CD4-positive, alpha-beta T cell treated with Interleukin-4 for 4 hours (primary cell): ENCODE measurements around the gene ASPHD1.
"Not testable (repeated sequence)": the region's sequence is repeated elsewhere in the genome, so short reads cannot be mapped to it uniquely, and the experiment has no call there.

Experiments
- DNase-seq: peaks from one replicate; pipeline ENCODE4 v3.0.0-alpha.2; 2020

The ASPHD1 gene

DNA sequence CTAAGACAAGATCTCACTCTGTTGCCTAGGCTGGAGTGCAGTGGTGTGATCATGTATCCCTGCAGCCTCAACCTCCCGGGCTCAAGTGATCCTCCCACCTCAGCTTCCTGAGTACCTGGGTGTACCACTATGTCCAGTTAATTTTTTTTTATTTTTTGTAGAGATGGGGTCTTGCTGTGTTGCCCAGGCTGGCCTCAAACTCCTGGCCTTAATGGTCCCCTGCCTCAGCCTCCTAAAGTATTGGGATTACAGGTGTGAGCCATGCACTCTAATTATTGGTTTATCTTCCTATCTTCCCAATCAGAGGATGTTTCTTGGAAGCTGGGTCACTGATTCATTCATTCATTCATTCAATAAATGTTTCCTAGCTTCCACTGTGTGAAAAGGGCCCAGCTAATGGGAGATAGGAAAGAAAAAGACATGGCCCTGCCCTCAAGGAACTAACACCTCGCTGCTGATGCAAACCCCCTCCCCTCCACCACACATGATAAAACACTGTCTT is 8.5 kb downstream of the ASPHD1 start:
- no peak for DNase-seq

DNA sequence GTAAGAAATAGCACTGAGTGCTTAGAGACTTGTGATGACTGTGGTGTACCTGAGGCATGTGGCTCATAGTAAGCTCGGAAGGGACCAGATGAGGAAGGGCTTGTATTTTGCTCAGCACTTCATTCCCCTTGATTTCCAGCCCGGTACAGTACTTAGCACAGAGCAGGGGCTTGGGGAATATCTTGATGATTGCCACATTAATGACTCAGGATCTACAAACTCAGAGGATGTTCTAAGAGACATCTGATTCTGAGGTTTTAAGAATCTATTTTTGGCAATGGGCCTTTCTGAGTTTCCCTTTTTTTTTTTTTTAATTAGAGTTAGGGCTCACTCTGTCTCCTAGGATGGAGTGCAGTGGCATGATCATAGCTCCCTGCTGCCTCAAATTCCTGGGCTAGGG is 9.1 kb downstream of the ASPHD1 start:
- DNase-seq, result no peak

DNA sequence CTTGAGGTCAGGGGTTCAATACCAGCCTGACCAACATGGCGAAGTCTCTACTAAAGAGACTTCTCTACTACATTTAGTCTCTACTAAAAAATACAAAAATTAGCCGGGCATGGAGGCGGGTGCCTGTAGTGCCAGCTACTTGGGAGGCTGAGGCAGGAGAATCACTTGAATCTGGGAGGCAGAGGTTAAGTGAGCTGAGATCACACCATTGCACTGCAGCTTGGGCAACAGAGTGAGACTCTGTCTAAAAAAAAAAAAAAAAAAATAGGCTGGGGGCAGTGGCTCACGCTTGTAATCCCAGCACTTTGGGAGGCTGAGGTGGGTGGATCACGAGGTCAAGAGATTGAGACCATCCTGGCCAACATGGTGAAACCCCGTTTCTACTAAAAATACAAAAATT is 9.6 kb downstream of the ASPHD1 start:
- DNase-seq, result not testable (repeated sequence)

DNA sequence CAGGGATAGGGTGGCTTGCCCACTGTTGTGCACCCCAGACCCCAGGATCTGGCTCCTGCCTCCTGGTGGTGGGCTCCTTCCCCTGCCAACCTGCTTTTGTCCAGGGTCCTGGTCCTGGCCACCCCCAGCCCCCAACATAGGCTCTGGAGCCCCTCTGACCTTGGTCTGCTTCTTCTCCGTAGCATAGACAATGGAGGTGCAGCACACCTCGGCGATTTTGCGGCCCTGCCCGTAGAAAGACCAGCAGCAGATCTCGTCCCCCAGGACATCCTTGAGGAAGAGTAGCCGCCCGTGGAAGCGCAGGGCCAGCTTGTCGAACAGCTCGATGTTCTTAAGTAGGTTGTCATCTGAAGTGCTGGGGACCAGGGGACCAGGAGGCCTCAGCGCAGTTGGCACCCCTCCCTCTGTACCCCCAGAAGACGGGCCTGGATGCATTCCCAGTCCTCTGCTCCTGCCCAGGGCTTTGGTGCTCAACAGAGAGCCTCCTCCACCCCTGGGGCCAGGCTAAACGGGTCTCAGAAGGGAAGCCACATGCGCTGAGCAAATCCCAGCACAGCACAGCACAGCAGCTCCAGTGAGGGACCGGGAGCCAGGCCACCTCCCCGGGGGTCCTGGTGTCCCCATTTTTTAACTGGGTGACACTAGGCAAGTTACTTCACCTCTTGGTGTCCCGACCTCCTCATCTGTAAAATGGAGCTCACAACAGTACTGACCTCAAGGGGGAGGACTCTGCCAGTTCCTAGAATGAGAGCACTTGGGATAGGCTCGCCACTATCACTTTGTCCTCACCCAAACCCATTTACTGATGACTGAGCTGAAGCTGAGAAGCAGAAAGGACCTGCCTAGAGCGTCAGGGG is 10.8 kb downstream of the ASPHD1 start:
- no peak for DNase-seq

DNA sequence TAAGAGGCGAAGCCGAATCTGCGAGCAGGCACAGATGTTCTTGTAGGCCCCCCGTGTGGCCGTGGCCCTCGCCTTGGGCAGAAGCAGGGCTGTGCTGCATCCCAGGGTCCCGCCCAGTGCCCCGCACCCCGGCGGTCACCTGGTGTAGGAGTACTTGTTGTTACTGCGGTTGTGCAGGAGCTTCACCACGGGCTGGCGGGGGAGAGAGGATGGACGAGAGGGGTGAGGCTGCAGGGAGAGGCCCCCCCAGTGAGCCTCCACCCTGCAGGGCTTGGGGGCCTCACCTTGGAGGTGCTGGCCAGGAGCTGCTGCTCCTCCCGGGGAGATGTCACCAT is 11.4 kb downstream of the ASPHD1 start:
- no peak for DNase-seq

DNA sequence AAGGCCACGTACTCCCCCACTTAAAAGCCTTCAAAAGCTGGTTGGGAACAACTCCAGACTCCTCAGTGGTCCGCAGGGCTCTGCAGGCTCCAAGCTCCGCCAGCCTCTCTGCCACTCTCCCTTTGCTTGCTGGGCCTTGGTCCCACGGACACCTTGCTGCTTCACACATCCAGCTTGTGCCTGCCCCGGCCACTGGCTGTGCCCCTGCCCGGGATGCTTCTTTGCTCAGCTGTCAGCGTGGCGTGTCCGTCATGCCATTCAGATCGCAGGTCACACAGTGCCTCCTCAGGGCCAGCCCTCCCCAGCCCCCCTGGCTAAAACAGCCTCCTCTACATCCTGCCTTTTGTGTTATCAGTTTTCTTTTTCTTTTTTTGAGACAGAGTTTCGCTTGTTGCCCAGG is 11.8 kb downstream of the ASPHD1 start:
- DNase-seq, result no peak

DNA sequence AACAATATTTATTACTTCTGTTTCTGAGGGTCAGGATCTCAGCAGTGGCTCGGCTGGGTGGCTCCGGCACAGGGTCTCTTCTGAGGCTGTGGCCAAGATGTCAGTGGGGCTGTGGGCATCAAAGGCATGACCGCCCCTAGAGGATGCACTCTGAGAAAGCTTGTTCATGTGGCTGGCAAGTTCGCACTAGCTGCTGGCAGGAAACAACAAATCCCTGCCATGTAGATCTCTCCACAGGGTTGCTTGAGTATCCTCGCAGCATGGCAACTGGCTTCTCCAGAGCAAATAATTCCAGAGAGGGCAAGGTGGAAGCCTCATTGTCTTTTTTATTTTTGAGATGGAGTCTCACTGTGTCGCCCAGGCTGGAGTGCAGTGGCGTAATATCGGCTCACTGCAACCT is 13.2 kb downstream of the ASPHD1 start:
- DNase-seq, result no peak

DNA sequence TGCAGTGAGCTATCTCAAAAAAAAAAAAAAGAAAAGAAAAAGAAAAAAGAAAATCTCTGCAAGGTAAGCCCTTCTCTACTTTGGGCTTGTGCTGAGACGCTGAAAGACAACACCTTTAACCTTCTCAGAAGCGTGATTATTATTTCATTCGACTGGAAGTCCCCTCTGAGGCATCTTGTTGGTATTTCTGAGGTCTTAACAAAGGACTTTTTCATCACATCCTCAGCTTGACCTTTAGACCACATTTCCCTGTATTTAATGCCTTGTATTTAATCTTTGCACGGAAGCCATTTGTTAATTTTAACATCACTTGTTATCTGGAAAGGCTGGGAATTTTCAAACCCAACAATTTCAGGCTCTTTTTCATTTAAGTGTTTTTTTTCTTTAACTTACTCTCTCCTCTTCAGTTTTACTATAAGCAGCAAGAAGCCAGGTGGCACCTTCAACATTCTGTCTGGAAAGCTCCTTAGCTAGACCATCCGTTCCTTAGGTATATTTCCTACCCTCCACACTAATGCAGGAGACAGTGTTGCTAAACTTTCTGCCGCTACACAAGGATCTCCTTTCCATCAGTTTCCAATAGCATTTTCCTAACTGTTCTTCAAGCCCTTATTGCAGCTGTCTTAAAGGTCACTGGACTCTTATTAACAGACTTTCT is 15.4 kb downstream of the ASPHD1 start:
- no peak for DNase-seq

DNA sequence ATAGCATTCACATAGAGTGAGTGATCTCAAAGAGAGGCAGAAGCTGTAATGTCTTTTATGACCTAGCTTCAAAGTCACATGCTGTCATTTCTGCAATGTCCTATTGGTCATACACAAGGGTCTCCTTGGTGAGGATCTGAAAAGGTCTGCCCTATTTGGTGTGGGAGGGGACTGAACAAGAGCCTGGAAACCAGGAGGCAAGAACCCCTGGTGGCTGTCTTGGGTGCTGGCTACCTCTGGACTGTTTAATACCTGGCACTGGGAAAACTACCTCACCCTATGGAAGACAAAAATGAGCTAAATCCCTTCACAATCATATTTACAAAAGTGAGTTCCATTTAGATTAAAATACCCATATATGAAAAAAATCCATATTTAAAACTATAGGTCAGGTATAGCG is 16.7 kb downstream of the ASPHD1 start:
- DNase-seq, result no peak

DNA sequence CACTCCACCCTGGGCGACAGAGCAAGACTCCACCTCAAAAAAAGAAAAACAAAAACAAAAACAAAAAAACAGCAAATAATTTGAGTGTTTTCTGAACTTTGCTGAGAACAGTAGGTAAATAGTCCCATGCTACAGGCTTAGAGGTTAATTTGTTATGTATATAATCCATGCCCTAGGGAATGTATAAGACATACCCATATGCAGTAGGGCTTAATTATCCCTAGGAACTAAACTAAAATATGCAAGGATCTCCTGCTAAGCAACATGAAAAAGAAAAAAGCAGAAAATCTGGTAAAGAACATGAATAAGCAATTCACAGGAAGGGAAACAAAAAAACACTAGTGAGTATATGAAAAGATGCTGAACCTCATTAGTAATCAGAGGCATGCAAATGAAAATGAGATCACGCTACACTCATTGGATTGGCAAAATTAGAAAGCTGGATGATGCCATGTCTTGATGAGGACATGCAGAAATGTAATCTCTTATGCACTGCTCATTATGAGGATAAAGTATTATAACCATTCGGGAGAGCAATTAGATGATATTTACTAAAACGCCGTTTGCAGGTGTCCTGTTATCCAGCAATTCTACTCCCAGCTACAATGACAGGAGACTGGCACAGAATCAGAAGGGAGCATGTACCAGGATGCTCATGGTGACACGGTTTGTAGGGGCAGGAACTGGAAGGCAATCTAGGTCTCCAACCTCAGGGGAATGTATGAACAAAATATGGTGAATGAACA is 20.2 kb downstream of the ASPHD1 start:
- no peak for DNase-seq

DNA sequence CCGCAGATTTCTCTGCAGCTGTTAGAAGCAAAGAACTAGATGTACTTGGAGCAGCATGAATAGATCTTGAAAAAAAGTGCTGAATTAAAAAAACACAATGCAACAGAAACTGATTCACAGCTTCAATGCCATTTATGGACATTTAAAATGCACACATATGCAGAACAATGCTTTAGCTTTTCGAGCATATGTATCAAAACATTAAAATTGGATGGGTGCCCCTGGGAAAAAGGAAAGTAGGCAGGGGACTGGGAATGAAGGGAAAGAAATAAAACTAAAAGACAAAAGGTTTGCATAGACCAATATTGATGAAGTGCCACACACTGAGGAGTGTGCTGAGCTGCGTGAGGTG is 20.7 kb downstream of the ASPHD1 start:
- DNase-seq, result no peak

DNA sequence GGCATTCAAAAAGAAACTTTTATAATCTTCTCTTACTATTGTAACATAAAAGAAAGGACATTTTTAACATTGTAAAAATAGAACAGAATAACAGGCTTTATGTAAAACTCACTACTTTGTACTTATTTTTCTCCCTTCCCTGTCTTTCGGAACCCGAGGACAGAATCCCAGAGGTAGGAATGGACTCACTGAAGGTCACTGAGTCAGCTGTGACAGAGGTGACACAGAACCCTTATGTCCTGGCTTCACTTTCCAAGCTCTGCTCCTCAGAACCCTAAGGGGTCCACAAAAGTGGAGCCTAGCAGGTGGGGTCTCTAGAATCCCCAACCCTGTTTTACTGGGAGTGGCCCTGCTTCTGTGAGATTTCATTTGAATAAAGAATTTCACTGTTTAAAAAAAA is 22.0 kb downstream of the ASPHD1 start:
- DNase-seq, result no peak

DNA sequence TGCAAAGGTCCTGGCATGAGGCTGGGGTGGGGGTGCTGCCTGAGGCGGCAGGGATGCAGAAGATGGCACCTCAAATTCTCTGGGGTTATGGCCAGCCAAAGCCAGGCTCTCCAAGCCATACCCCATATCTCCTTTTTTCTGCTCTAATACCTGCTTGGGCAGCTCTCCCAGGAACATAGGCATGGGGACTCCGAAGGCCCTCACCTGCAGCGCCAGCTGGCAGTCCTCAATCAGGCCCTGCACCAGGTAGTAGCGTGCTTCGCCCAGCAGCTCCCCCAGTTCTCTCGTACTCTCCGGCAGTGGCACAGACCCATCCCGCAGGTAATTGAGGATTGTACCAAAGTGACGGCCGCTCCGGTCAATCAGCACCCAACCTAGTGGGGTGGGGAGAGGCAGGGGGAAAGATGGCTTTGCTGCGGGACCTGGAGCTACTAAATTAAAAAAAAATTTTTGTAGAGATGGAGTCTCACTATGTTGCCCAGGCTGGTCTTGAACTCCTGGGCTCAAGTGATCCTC is 22.8 kb downstream of the ASPHD1 start:
- DNase-seq, result no peak

DNA sequence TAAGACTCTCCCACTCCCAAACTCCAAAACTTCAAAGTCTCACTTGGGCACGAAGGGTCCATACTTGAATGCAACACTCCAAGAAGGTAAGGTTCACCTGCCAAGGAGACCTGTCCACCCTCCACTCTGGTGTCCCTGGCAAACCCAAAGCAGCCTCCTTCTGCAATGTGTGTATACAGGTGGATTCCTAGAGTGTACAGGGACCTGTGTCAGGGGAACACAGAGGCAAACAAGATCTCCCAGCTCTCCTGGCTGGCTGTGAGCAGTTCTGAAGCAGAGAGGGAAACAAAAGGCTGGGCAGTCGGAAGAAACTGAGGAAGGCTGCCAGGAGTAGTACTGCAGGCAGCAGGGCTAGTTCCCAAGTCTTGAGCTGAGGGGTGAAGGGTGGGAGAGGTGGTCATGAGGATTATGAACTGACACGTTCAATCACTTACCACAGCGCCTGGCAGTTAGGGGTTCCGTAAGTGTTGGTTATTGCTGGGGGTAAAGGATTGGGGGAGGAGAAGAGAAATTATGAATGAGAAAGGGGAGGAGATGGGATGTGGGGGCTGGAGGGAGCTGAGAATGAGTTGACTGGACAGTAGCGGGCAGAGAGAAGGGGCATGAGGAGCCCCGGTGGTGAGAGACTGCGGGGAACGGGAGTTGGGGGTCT is 24.9 kb downstream of the ASPHD1 start:
- no peak for DNase-seq

DNA sequence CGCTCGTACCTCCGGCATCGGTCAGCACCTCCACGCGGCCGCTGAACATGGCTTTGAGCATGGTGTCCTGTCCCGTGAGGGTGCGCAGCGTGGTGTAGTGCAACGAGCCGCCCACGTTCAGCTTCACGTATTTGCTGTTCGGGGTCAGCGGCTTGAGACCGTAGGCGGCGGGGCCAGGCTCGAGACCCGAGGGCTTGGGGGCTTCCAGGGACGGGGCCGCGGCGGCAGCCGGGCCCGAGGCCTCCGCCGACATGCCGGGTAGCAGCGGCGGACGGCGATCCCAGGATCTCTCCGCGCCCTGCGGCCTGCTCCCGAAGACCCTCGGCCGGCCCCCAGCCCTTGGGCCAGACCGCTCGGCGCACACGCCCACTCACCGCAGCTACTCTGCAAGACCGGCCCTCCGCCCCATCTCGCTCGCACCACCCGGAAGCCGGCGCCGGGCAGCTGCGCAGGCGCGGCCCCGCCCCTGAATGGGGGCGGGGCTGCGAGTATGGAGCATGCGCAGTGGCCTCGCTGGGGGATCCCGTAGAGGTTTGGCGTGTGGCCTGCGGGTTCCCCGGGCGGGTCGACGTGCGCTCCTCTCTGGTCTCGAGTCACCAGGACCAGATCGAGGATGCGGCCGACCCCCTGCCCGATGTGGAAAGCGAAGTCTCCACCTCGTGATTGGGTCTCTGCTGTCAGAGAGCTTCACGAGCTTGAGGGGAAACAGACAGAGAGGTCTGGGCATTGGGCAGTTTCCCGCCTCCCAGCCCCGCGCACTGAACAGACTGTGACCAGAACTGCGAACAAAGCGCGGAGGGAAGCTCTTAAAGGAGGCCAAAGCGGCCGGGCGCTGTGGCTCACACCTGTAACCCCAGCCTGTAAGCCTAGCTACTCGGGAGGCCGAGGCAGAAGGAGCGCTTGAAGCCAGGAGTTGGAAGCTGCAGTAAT is 25.8 kb downstream of the ASPHD1 start, which contains the start of gene KCTD13:
KCTD13 (minus strand) TSS at position 446 of the 930 bp plus-strand sequence; CDS start at position 253, 193 bp downstream.
- peak; percentile 85 for DNase-seq

DNA sequence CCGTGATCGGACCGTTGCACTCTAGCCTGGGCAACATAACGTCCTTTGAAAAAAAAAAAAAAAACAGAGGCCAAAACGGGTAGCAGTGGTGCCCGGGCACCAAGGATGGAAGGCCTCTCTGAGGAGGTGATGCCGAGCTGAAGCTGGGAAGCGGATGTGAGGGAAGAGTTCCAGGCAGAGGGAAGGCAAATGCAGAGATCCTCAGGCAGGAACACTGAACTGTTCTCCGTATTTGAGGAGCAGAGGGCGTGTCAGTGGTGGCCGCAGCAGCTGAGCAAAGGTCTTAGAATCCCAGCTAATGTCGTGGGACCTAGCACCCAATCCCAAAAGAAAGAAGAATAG is 26.4 kb downstream of the ASPHD1 start:
- DNase-seq, result no peak

DNA sequence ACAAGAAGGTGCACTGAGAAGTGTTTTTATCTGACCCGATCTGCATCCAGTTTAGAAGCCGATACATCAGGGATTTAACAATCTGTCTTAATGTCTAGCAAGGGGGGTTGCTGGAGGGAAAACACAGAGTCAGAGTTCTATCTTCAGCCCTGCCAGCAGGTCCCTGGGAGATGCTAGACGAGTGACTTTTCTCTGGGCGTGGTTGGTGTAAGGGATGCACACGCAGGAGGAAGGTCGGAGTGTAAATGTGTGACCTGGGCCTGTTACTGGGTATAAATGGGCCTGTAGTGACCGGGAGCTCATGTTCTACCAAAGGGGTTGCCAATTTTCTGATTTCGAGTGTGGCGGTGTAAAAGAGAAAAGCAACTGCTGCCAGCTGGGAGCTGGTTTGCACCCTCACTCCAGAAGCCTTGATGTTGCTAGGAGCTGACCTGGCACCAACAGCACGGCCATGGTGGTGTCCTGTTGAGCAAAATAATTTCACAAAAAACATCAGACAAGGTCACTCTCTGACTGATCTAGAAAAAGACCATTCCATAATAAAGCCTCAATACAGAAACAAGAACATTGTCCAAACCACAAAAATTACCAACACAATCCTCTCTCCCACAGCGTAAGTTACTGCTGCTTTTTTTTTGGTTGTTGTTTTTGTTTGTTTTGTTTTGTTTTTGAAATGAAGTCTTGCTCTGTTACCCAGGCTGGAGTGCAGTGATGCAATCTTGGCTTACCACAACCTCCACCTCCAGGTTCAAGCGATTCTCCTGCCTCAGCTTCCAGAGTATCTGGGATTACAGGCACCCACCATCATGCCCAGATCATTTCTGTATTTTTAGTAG is 27.0 kb downstream of the ASPHD1 start:
- DNase-seq, result no peak

DNA sequence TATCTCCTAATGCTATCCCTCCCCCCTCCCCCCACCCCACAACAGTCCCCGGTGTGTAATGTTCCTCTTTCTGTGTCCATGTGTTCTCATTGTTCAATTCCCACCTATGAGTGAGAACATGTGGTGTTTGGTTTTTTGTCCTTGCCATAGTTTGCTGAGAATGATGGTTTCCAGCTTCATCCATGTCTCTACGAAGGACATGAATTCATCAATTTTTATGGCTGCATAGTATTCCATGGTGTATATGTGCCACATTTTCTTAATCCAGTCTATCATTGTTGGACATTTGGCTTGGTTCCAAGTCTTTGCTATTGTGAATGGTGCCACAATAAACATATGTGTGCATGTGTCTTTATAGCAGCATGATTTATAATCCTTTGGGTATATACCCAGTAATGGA is 31.5 kb downstream of the ASPHD1 start:
- DNase-seq, result not testable (repeated sequence)

DNA sequence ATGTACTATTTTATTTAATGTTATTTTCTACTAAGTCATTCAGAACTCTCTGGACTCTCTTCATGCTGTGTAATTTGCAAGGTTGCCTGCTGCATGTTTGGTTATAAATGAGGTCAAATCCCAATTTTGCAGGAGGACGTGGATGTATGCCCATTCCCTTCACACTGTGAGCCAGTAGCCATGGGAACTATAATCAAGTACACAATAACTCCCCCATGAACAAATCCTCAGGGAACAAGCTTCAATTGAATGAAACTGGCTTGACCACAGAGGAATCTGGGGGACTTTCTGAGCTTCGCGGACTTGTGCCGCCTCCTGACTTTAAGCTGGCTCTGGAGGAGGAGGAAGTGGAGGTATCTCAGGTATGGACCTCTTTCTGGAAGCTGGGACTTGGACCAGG is 40.4 kb downstream of the ASPHD1 start:
- DNase-seq, result no peak

DNA sequence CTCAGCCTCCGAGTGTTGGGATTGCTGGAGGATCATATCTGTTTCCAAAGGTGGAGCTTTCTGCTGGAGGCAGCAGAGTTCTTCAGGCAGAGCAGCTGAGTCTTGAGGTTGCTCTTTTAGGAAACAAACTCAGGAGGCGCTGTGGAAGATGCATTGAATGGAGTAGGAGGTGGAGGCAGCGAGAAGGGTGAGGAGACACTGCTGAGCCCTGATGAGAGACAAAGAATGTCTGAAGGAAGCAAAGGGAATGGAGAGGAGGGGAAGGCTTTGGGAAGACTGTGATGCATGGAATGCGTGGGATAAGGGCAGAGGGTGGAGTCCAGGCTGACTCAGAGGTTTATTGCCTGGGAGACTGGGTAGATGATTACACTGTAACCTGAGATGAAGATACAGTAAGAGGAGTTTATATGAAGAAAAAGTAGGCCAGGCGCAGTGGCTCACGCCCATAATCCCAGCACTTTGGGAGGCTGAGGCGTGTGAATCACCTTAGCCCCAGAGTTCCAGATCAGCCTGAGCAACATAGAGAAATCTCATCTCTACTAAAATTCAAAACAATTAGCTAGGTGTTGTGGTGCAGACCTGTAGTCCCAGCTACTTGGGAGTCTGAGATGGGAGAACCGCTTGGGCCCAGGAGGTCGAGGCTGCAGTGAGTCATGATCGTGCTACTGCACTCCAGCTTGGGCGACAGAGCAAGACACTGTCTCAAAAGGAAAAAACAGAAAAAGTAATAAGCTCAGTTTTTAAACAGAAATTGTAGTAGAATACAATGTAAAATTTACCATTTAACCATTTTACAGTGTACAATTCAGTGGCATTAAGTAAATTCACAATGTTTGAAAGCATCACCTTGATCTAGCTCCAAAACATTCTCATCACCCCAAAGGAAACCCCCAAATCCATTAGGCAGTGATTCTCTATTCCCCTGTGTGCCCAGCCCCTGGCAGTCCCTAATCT is 43.8 kb downstream of the ASPHD1 start:
- DNase-seq, result no peak
